Ureter (tissue), 1 donor: ENCODE measurements around the gene SLC15A4. TPM values are rescaled to one million over a fixed set of nuclear protein-coding genes. Genes with fewer than 3 reads are reported as not detected.
"Not testable (repeated sequence)": the region's sequence is repeated elsewhere in the genome, so short reads cannot be mapped to it uniquely, and the experiment has no call there.

Experiments
- DNase-seq: peaks from one replicate; pipeline ENCODE4 v3.0.0-alpha.2; 2020; ENCODE audit warnings: low spot score
- total RNA-seq: library from RNA; stranded (reverse); gene quantifications from one replicate; pipeline ENCODE4 v1.2.4, GENCODE V29; 2023
- donor health status: DM: yes; HTN: yes; CAD: no.

Gene SLC15A4
- total RNA-seq, 1 donor from 2014 or later, result 27.6 TPM

DNA sequence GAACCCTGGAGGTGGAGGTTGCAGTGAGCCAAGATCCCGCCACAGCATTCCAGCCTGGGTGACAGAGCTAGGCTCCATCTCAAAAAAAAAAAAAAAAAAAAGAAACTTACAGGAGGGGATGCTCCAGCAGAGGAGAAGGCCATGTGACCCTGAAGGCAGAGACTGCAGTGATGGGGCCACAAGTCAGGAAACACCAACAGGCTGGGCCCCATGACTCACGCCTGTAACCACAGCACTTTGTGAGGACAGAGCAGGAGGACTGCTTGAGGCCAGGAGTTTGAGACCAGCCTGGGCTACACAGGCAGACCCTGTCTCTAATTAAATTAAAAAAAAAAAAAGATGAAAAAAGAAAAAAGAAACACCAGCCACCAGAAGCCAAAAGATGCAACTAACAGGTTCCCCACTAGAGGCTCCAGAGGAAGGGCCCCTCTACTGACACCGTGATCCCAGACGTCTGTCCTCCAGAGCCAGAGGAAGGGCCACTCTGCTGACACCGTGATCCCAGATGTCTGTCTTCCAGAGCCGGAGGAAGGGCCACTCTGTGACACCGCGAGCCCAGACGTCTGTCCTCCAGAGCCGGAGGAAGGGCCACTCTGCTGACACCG is 20.4 kb upstream of the SLC15A4 start:
- DNase-seq, result no peak

DNA sequence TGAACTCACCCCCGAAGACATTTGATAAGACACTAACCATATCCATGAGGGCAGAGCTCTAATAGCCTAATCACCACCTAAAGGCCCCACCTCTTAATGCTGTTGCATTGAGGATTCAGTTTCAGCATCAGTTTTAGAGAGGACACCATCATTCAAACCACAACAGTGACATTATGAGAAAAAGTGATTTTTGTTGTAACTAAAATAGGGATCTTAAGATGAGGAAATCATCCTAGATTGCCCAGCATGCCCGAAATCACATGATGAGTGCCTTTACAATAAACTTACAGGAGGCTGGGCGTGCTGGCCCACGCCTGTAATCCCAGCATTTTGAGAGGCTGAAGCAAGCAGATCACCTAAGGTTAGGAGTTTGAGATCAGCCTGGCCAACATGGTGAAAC is 19.8 kb upstream of the SLC15A4 start:
- no peak for DNase-seq

DNA sequence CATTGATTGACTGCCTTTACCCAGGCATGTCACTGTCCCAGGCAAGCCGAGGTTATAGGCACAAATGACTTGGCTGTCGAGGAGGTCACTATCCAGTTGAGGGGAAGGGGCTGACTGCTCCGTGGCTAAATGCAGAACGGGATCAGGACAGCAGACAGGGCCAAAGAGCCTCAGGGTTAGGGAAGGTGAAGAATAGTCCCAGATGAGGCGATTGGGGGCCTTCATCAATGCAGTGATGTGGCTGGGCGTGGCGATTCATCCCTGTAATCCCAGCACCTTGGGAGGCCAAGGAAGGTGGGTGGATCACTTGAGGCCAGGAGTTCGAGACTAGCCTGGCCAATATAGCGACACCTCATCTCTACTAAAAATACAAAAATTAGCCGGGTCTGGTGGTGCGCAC is 18.8 kb upstream of the SLC15A4 start:
- no peak for DNase-seq

DNA sequence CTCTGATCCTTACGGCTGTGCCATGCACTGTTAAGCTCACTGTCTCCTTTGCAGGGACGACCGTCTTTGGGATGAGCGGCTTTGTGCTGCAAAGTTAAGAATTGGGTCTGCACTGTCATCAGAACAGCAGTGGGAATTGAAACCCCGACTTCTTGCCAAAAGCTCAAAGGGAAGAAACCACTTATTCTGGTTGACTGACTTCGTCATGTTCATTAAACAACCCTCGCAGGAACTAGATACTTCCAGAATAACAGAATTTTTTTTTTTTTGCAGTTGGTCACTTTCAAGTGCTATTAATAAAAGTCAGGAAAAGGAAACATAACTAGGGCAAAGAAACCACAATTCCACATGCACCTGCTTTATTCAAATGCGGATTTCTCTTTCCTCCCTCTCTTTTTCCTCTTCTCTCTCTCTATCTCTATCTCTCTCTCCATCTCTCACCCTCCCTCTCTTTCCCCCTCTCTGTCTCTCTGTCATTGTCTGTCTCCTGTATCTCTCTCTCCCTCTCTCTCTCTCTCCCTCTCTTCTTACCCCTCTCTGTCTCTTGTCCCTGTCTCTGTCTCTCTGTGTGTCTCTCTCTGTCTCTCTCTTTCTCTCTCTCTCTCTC is 17.2 kb upstream of the SLC15A4 start:
- DNase-seq, result no peak

- not testable (repeated sequence) for DNase-seq
Observed at GRCh38 chr12:128839885-128840284, 16.1 kb upstream of the SLC15A4 start.

DNA sequence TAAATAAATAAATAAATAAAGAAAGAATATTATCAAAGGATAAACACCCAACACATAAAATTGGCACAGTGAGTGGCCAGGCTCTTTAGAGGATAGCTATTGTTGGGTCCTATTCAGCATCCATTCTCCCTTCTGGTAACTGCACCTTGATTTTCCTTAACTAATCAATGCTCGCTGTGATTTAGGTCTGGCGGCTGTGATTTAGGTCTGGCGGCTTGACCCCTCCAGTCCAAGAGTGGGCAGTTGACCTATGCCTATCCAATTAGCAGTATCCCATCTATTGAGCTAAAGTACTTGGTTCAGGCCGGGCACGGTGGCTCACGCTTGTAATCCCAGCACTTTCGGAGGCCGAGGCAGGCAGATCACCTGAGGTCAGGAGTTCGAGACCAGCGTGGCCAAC is 9.7 kb upstream of the SLC15A4 start:
- no peak for DNase-seq

- DNase-seq, result no peak
Observed at GRCh38 chr12:128830505-128830893, 6.7 kb upstream of the SLC15A4 start.

GRCh38 chr12:128829861-128830504 is 6.2 kb upstream of the SLC15A4 start:
- DNase-seq, result peak; percentile 35

GRCh38 chr12:128827724-128828123 is 4.0 kb upstream of the SLC15A4 start:
- DNase-seq, result no peak

DNA sequence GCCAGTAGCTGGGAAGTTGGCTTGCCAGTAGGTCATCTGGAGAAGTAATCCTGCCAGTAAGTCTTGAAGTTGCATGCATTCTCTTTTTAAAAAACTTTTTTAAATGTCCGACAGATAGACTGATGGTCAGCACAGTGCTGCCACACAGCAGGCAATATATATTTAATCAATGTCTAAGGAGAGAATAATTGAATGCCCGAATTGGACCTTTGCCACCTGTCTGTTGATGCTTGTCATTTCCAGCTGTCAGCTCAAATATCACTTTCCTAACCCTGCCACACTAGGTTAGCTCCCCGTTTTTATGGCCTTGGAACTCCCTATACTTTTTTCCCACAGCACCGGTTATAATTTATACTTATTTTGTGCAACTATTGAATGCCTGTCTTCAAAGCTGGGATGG is 2.1 kb upstream of the SLC15A4 start:
- no peak for DNase-seq

DNA sequence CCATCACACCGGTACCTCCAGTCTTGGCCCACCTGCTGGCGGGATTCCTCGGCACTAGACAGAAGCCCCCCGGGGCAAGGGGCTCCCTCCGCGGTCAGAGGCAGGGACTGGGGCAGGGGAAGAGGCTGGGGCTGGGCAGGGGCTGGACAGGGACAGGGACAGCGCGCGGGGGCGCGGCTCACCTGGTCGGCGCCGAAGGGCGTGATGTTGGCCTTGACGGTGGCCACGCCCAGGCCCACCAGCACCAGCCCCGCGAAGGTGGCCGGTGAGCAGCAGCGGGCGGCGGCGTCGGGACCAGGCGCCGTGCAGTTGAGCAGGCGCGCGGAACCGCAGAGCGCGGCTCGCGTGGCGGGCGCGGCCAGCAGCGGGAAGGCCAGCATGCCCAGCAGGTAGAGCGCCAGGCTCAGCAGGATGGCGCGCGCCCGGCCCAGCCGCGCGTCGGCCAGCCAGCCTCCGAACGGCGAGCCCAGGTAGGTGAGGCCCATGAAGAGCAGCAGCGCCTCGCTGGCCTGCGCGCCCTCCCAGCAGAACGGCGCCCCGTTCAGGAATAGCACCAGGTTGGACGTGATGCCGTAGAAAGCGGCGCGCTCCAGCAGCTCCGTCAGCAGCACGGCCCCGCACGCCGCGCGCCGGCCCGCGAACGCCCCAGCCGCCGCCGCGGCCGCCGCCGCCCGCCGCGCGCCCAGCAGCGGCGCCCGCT is 392 bp downstream of the SLC15A4 start:
- DNase-seq, result peak; percentile 43

DNA sequence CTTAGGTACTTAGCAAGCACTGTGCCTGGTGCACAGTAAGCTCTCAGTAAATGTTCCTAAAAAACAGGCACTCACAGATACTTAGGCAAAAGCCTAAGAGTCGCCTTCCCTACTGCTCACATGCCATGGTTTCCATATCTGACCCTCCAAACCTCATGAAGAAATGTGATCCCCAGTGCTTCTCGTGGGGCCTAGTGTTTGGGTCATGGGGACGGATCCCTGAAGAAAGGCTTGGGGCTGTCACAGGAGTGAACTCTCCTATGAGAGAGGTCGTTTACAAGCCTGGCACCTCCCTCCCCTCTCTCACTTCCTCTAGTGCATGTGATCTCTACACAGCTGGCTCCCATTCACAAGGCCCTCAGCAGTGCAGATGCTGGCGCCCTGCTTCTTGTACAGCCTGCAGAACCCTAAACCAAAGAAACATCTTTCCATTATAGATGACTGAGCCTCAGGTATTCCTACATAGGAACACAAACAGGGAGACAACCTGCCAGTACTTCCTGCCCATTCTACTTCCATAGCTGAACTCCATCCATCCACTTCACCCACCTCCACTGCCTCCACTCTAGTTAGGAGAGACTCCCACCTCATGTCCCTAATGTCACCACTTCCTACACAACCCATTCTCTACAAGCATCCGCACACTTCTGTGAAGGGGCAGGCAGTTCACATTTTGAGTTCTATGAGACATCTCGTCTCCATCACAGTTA is 2.9 kb downstream of the SLC15A4 start:
- no peak for DNase-seq

- DNase-seq, result no peak
Observed at GRCh38 chr12:128820253-128820652, 3.5 kb downstream of the SLC15A4 start.

GRCh38 chr12:128819293-128820144 is 4.2 kb downstream of the SLC15A4 start:
- DNase-seq, result no peak

GRCh38 chr12:128818065-128819022 is 5.4 kb downstream of the SLC15A4 start:
- no peak for DNase-seq

DNA sequence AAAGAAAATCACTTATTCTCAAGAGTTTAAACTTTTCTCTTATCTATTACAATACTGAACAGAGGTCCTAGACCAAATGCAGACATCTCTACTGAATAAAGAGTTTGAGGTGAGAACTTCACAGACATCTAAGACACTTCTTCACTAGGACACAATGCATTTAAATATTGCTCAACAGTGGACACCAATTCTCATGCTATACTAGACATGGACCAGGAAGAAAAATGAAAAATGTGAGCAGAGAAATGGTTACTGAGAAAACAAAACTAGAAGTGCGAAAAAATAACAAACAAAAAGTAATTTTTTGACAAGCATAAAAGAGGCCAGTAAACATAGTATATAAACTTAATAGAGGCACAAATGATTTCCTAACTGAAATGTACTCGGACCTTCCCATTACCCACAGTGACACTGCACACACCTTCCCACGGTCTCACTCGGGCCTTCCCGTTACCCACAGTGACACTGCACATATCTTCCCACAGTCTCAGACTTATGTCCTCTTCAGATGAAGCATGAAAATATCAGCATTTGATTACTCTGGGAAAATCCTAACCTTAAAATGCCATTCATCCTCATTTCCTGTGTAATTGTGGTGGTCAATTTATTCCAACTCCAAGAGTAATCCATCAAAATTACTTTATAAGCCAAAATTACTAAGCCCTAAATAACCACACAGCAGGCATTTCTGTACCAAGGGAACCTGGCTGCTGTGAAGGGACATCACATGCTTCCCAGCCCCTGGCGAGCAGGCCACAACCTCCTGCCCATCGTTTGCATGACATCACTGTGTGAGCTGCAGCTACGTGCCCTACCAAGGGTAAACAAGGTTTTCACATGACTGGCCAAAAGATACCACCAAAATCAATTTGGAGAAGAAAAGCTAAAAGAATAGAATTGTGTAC is 6.4 kb downstream of the SLC15A4 start:
- DNase-seq, result no peak

GRCh38 chr12:128816643-128816920 is 7.2 kb downstream of the SLC15A4 start:
- DNase-seq, result no peak

DNA sequence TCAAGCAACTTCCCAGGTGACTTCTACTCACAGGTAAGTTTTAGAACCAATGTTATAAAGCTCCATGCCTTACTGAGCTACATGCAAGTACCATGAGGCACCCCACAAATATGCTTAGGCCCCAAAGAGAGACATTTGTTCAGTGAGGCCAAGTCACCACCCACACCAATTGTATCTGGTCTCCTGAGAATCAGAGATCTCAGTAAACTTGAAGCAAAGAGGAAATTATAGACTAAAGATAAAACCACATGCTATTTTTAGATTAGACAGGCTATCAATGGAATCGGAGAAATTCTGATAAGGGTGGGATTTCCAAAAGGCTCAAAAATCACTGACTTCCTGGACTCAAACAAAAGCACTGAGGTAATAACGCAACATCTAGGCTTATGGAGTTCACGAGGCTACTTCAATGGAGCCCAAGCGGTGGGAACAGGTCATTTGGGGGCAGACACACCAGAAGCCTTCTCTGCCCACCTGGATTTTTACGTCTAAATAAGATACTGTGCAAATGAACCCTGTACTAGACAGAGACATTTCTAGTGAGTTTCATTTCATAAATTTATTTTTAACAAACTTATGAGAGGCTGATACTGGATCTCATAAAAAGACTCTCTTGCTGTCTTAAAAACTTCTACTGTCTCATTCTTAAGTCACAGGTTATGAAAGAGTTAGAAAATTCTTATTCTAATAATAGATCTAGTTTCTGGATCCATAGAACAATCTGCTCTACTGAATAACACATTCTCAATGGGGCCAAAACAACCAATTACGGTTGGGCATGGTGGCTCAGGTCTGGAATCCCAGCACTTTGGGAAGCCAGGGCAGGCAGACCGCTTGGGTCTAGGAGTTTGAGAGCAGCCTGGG is 7.7 kb downstream of the SLC15A4 start:
- no peak for DNase-seq
